Measurements from ENCODE around the gene WFDC1. TPM values are rescaled to one million over a fixed set of nuclear protein-coding genes. Genes with fewer than 3 reads are reported as not detected.
A peak's percentile ranks its signal among the peaks of the same experiment; 100 is the strongest.

The WFDC1 gene
- total and polyA plus RNA-seq, 4 experiments from 2014 or later: not detected

- ChIA-PET CTCF (ENCODE audit: partially characterized antibody) (no interaction called here), POLR2A (ENCODE audit: partially characterized antibody) (no interaction called here)
- Mint-ChIP-seq H3K27ac (no peak overlapping the region), H3K4me1 (no peaks in the 10 kb centered on the region), H3K36me3 (no peaks in the 10 kb centered on the region), H3K4me3 (no peak overlapping the region), H3K27me3 (peaks cover 10 to 23% of the 10 kb centered on the region in 2 donors), H3K9me3 (no peaks in the 10 kb centered on the region)
- no peaks in the 10 kb centered on the region for H3K4me1 ChIP-seq (ENCODE audit: insufficient read depth, low read length)
- H3K9me3 ChIP-seq (ENCODE audit: control insufficient read depth in 1 of 2, low read length in 2 of 2): no peaks in the 10 kb centered on the region
- H3K27me3 ChIP-seq (ENCODE audit: insufficient read depth, low read length): no peaks in the 10 kb centered on the region
- H3K4me3 ChIP-seq (ENCODE audit: low read length in 2 of 2): no peak overlapping the region
- intact Hi-C loops (cut with micrococcal nuclease): no loop called here
- H3K27ac ChIP-seq (ENCODE audit: low read depth, low read length): no peak overlapping the region
- no peaks in the 10 kb centered on the region for H3K36me3 ChIP-seq (ENCODE audit: insufficient read depth, low read length)
- no peak for DNase-seq
These were observed 53.8 kb downstream of the WFDC1 start for GRCh38 chr16:84348386-84348888.

GRCh38 chr16:84349862-84350684, 55.4 kb downstream of the WFDC1 start:
- H3K27me3 Mint-ChIP-seq: peaks cover 10 to 21% of the 10 kb centered on the region in 2 donors
- H3K27ac ChIP-seq (ENCODE audit: low read depth, low read length): no peak overlapping the region
- H3K36me3 ChIP-seq (ENCODE audit: insufficient read depth, low read length): no peaks in the 10 kb centered on the region
- H3K4me3 Mint-ChIP-seq: peak overlapping the region in 1 of 8 donors; percentile 6
- intact Hi-C loops (cut with micrococcal nuclease): no loop called here
- no peak overlapping the region for H3K4me3 ChIP-seq (ENCODE audit: low read length in 2 of 2)
- H3K4me1 Mint-ChIP-seq: no peaks in the 10 kb centered on the region
- no peaks in the 10 kb centered on the region for H3K36me3 Mint-ChIP-seq
- POLR2A ChIA-PET (ENCODE audit: partially characterized antibody): no interaction called here
- no peak overlapping the region for H3K27ac Mint-ChIP-seq
- CTCF ChIA-PET (ENCODE audit: partially characterized antibody): no interaction called here
- no peaks in the 10 kb centered on the region for H3K27me3 ChIP-seq (ENCODE audit: insufficient read depth, low read length)
- no peaks in the 10 kb centered on the region for H3K9me3 Mint-ChIP-seq
- no peaks in the 10 kb centered on the region for H3K9me3 ChIP-seq (ENCODE audit: control insufficient read depth in 1 of 2, low read length in 2 of 2)
- no peak for DNase-seq
- H3K4me1 ChIP-seq (ENCODE audit: insufficient read depth, low read length): no peaks in the 10 kb centered on the region

GRCh38 chr16:84350685-84351400, 56.2 kb downstream of the WFDC1 start:
- Histone ChIP-seq H3K9me3 (ENCODE audit: control insufficient read depth in 1 of 2, low read length in 2 of 2) (no peaks in the 10 kb centered on the region), H3K4me3 (ENCODE audit: low read length in 2 of 2) (no peak overlapping the region), H3K4me1 (ENCODE audit: insufficient read depth, low read length) (no peaks in the 10 kb centered on the region), H3K36me3 (ENCODE audit: insufficient read depth, low read length) (no peaks in the 10 kb centered on the region), H3K27ac (ENCODE audit: low read depth, low read length) (no peak overlapping the region), H3K27me3 (ENCODE audit: insufficient read depth, low read length) (no peaks in the 10 kb centered on the region)
- ChIA-PET POLR2A (ENCODE audit: partially characterized antibody) (no interaction called here), CTCF (ENCODE audit: partially characterized antibody) (no interaction called here)
- Mint-ChIP-seq H3K4me1 (no peaks in the 10 kb centered on the region), H3K4me3 (no peak overlapping the region), H3K9me3 (no peaks in the 10 kb centered on the region), H3K36me3 (no peaks in the 10 kb centered on the region), H3K27me3 (peaks cover 10 to 21% of the 10 kb centered on the region in 2 donors), H3K27ac (no peak overlapping the region)
- intact Hi-C loops (cut with micrococcal nuclease): no loop called here
- DNase-seq: no peak

- H3K27me3 ChIP-seq (ENCODE audit: insufficient read depth, low read length): no peaks in the 10 kb centered on the region
- peaks cover 9 to 18% of the 10 kb centered on the region in 2 donors for H3K27me3 Mint-ChIP-seq
- H3K9me3 Mint-ChIP-seq: no peaks in the 10 kb centered on the region
- H3K4me3 Mint-ChIP-seq: no peak overlapping the region
- H3K36me3 Mint-ChIP-seq: no peaks in the 10 kb centered on the region
- no peaks in the 10 kb centered on the region for H3K36me3 ChIP-seq (ENCODE audit: insufficient read depth, low read length)
- H3K27ac Mint-ChIP-seq: no peak overlapping the region
- intact Hi-C loops (cut with micrococcal nuclease): no loop called here
- CTCF ChIA-PET (ENCODE audit: partially characterized antibody): no interaction called here
- no peaks in the 10 kb centered on the region for H3K4me1 ChIP-seq (ENCODE audit: insufficient read depth, low read length)
- H3K27ac ChIP-seq (ENCODE audit: low read depth, low read length): no peak overlapping the region
- POLR2A ChIA-PET (ENCODE audit: partially characterized antibody): no interaction called here
- no peaks in the 10 kb centered on the region for H3K4me1 Mint-ChIP-seq
- no peak overlapping the region for H3K4me3 ChIP-seq (ENCODE audit: low read length in 2 of 2)
- DNase-seq: no peak
- no peaks in the 10 kb centered on the region for H3K9me3 ChIP-seq (ENCODE audit: control insufficient read depth in 1 of 2, low read length in 2 of 2)
These were observed 57.0 kb downstream of the WFDC1 start for GRCh38 chr16:84351630-84352029.

GRCh38 chr16:84354306-84354705, 59.6 kb downstream of the WFDC1 start:
- peaks cover 9 to 15% of the 10 kb centered on the region in 2 donors for H3K27me3 Mint-ChIP-seq
- no peaks in the 10 kb centered on the region for H3K36me3 Mint-ChIP-seq
- no peak overlapping the region for H3K4me3 ChIP-seq (ENCODE audit: low read length in 2 of 2)

GRCh38 chr16:84355149-84355548, 60.5 kb downstream of the WFDC1 start:
- CTCF ChIA-PET (ENCODE audit: partially characterized antibody): no interaction called here
- H3K27ac Mint-ChIP-seq: no peak overlapping the region

More at GRCh38 chr16:84354306-84354705, 59.6 kb downstream of the WFDC1 start:
- Histone ChIP-seq H3K36me3 (ENCODE audit: insufficient read depth, low read length) (no peaks in the 10 kb centered on the region), H3K27ac (ENCODE audit: low read depth, low read length) (no peak overlapping the region), H3K27me3 (ENCODE audit: insufficient read depth, low read length) (no peaks in the 10 kb centered on the region), H3K4me1 (ENCODE audit: insufficient read depth, low read length) (no peaks in the 10 kb centered on the region), H3K9me3 (ENCODE audit: control insufficient read depth in 1 of 2, low read length in 2 of 2) (no peaks in the 10 kb centered on the region)
- Mint-ChIP-seq H3K4me1 (peaks cover 2 to 14% (median 2%) of the 10 kb centered on the region in 4 donors), H3K4me3 (no peak overlapping the region), H3K9me3 (no peaks in the 10 kb centered on the region), H3K27ac (no peak overlapping the region)
- ChIA-PET POLR2A (ENCODE audit: partially characterized antibody) (no interaction called here), CTCF (ENCODE audit: partially characterized antibody) (no interaction called here)
- intact Hi-C loops (cut with micrococcal nuclease): no loop called here
- no peak for DNase-seq

GRCh38 chr16:84356176-84356575, 61.5 kb downstream of the WFDC1 start:
- H3K27ac ChIP-seq (ENCODE audit: low read depth, low read length): no peak overlapping the region
- ChIA-PET POLR2A (ENCODE audit: partially characterized antibody) (no interaction called here), CTCF (ENCODE audit: partially characterized antibody) (no interaction called here)
- peaks cover 8 to 31% (median 15%) of the 10 kb centered on the region in 4 donors for H3K4me1 Mint-ChIP-seq
- no peaks in the 10 kb centered on the region for H3K9me3 ChIP-seq (ENCODE audit: control insufficient read depth in 1 of 2, low read length in 2 of 2)
- no peaks in the 10 kb centered on the region for H3K27me3 ChIP-seq (ENCODE audit: insufficient read depth, low read length)
- H3K27ac Mint-ChIP-seq: no peak overlapping the region
- H3K4me3 ChIP-seq (ENCODE audit: low read length in 2 of 2): no peak overlapping the region
- H3K36me3 ChIP-seq (ENCODE audit: insufficient read depth, low read length): no peaks in the 10 kb centered on the region
- H3K36me3 Mint-ChIP-seq: no peaks in the 10 kb centered on the region
- intact Hi-C loops (cut with micrococcal nuclease): no loop called here
- no peak for DNase-seq
- peaks cover 2 to 9% of the 10 kb centered on the region in 2 donors for H3K27me3 Mint-ChIP-seq
- H3K9me3 Mint-ChIP-seq: no peaks in the 10 kb centered on the region
- H3K4me3 Mint-ChIP-seq: no peak overlapping the region
- H3K4me1 ChIP-seq (ENCODE audit: insufficient read depth, low read length): peaks cover 11% of the 10 kb centered on the region

More at GRCh38 chr16:84355149-84355548, 60.5 kb downstream of the WFDC1 start:
- H3K4me1 Mint-ChIP-seq: peaks cover 4 to 23% (median 8%) of the 10 kb centered on the region in 4 donors
- Histone ChIP-seq H3K36me3 (ENCODE audit: insufficient read depth, low read length) (no peaks in the 10 kb centered on the region), H3K4me3 (ENCODE audit: low read length in 2 of 2) (no peak overlapping the region), H3K4me1 (ENCODE audit: insufficient read depth, low read length) (peaks cover 5% of the 10 kb centered on the region), H3K9me3 (ENCODE audit: control insufficient read depth in 1 of 2, low read length in 2 of 2) (no peaks in the 10 kb centered on the region), H3K27ac (ENCODE audit: low read depth, low read length) (no peak overlapping the region), H3K27me3 (ENCODE audit: insufficient read depth, low read length) (no peaks in the 10 kb centered on the region)
- no peak for DNase-seq
- no peaks in the 10 kb centered on the region for H3K9me3 Mint-ChIP-seq
- H3K4me3 Mint-ChIP-seq: no peak overlapping the region
- H3K27me3 Mint-ChIP-seq: peaks cover 6 to 9% of the 10 kb centered on the region in 2 donors
- intact Hi-C loops (cut with micrococcal nuclease): no loop called here
- POLR2A ChIA-PET (ENCODE audit: partially characterized antibody): no interaction called here
- H3K36me3 Mint-ChIP-seq: no peaks in the 10 kb centered on the region

All from CD4-positive, alpha-beta memory T cell (primary cell).